ENCODE results near the gene TBC1D10A. TPM values are rescaled to one million over a fixed set of nuclear protein-coding genes. Genes with fewer than 3 reads are reported as not detected.
"Not testable (repeated sequence)": the region's sequence is repeated elsewhere in the genome, so short reads cannot be mapped to it uniquely, and the experiment has no call there.

TBC1D10A gene
- total RNA-seq, 2 experiments from 2014 or later: 28.9 to 29.0 TPM

DNA sequence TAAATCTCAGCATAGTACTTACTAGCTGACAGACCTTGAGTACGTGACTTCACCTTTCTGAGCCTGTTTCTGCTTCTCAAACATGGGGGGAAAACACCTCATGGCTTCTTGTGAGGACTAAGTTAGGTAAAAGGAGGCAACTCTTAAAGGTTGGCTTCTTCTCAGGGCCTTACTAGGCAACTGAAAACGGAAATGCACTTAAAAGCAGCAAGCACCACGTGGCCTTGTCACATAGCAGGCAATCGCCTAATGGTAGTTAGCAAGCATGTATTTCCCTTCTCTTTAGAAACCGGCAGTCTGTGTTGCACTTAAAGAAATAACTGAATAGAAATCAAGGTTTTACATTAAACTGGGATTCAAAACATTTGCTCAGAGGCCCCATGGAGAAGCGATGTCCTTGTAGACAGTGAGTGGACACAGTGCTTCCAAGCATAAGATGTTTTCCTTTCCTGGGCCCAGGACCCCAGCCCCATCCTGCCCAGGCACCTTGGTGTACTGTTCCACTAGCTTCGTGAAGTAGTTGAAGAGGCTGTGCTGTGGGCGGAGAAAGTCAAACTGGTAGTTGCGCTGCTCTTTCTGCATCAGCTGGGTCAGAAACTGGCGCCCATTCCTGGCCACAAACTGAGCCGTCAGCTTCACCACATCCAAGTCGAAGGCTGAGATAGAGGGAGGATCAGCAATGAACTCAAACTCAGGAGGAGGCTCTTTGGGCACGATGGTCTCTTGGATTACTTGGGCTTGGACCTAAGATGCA, 17.9 kb upstream of the TBC1D10A start:
- DNase-seq: peak; percentile 86
- Mint-ChIP-seq H3K4me1 (ENCODE audit: low read depth) (peaks cover 58% of the 10 kb centered on the region), H3K27me3 (no peaks in the 10 kb centered on the region), H3K4me3 (peak overlapping the region; percentile 7), H3K36me3 (peaks cover 73% of the 10 kb centered on the region), H3K27ac (peak overlapping the region; percentile 80), H3K9me3 (no peaks in the 10 kb centered on the region)
- ChIA-PET CTCF (interaction anchor here (1.1 to 2.1 kb wide), 2 partner anchors 43 to 57 kb away, joined by 5 to 10 read pairs; partner anchors contain the start of gene RNF215), POLR2A (interaction anchor here (1.0 to 1.6 kb wide), 6 partner anchors 10 to 247 kb away, joined by 3 to 7 read pairs (median 3); partner anchors contain the start of genes CCDC157, PES1, SF3A1 and TBC1D10A)
- intact Hi-C loops (cut with micrococcal nuclease): loop anchor here (1.0 to 5.0 kb wide), 3 partner anchors 9 to 522 kb away; no protein-coding TSS in a partner anchor

DNA sequence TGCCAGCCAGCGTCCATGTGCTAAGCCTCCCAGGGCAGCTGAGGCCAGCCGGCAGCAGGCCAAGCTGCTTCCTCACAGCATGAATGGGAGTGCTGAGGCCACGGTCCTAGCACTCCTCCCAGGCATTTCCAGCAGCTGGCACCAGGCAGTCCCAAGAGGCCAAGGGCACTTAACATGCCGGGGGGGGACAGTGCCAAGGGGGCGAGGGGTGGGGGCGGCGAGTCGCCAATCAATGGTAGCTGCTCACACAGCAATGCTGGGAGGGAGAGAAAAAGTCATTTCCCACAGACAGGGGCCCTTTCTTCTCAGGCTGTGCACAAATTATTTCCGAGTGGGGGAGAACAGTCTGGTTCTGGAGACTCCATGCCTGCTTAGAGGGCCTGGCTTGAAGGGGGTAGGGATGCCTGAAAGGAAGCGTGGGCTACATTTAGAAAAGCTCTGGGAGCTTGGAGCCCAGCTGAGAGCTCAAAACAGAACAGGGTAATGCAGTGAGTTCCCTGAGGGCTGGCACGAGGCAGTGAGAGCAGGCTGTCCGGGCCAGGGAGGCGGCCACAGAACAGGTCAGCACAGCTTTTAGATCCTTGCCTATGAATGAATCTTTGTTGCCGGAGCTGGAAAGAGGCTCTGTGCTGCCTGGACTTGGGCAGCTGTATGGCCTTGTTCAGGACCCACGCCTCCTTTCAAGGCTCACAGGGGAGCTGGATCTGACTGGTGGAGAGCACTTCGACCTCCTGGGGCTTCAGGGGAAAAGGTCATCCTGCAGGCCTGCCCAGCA, 14.4 kb upstream of the TBC1D10A start:
- peak overlapping the region; percentile 10 for H3K27ac Mint-ChIP-seq

DNA sequence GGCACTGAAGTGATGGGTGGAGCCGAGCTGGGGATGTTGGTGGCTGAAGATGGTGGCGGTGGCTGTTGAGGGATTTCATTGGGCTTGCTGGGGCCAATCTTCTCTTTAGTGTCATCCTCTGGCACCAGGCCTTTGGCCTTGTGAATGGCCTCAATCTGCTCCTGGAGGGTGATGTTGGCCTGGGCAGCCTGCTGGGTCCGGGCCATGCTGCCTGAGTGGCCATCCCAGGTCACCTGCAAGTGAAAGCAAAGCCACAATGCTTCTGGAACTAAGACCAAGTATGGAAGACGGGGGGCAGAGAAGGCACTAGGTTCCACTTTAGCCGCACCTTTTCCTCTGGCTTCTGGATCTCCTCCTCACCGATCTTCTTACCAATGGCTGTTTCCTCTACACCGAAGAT, 12.1 kb upstream of the TBC1D10A start:
- ChIA-PET CTCF (no interaction called here), POLR2A (interaction anchor here (0.7 kb wide), 1 partner anchor 10 kb away, joined by 3 read pairs; no protein-coding TSS in a partner anchor)
- intact Hi-C loops (cut with micrococcal nuclease): no loop called here
- H3K9me3 Mint-ChIP-seq: no peaks in the 10 kb centered on the region
- peaks cover 27% of the 10 kb centered on the region for H3K4me1 Mint-ChIP-seq (ENCODE audit: low read depth)
- peaks cover 89% of the 10 kb centered on the region for H3K36me3 Mint-ChIP-seq
- no peak for DNase-seq
- no peak overlapping the region for H3K27ac Mint-ChIP-seq
- H3K4me3 Mint-ChIP-seq: no peak overlapping the region
- no peaks in the 10 kb centered on the region for H3K27me3 Mint-ChIP-seq

More for the DNA sequence above, 14.4 kb upstream of the TBC1D10A start:
- Mint-ChIP-seq H3K9me3 (no peaks in the 10 kb centered on the region), H3K36me3 (peaks cover 88% of the 10 kb centered on the region), H3K4me3 (no peak overlapping the region), H3K4me1 (ENCODE audit: low read depth) (peaks cover 26% of the 10 kb centered on the region), H3K27me3 (no peaks in the 10 kb centered on the region)
- DNase-seq: no peak
- ChIA-PET POLR2A (interaction anchor here (0.7 to 1.1 kb wide), 2 partner anchors 16 to 44 kb away, joined by 3 read pairs; partner anchors contain the start of genes CCDC157 and SF3A1), CTCF (interaction anchor here (0.9 to 1.4 kb wide), 3 partner anchors 13 to 86 kb away, joined by 3 to 4 read pairs (median 3); no protein-coding TSS in a partner anchor)
- intact Hi-C loops (cut with micrococcal nuclease): no loop called here

DNA sequence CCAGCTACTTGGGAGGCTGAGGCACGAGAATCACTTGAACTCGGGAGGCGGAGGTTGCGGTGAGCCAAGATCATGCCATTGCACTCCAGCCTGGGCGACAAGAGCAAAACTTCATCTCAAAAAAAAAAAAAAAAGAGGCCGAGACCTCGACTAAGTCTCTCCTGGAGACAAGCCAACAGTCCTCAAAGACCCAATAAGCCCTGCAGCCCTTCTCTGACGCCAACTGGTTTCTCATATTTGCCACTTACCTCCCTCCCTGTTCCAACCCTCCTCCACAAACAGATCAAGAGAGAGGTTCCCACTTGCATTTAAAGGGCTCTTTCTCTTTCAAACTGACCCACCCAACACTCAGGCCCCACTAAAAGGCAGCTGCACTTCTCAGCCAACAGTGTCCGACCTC, 11.6 kb upstream of the TBC1D10A start:
- intact Hi-C loops (cut with micrococcal nuclease); H3K9me3 Mint-ChIP-seq; POLR2A ChIA-PET; H3K4me3 Mint-ChIP-seq; CTCF ChIA-PET; DNase-seq; H3K27me3 Mint-ChIP-seq: not testable (repeated sequence)
- H3K36me3 Mint-ChIP-seq: peaks cover 87% of the 10 kb centered on the region
- peaks cover 30% of the 10 kb centered on the region for H3K4me1 Mint-ChIP-seq (ENCODE audit: low read depth)
- H3K27ac Mint-ChIP-seq: peak overlapping the region; percentile 38

DNA sequence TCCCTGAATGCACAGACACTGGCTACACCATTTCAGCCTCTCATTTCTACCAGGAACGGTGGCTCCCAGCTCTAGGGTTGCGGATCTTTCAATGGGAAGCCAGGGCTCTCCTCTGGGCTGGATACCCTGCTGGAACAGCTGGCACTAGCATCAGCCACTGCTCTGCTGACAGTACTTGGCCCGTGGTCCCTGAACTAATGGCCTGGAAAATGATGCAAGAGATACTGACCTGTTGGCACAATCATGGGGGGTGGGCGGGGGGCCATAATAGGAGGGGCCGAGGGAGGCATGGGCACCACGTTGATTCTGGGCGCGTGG, 10.7 kb upstream of the TBC1D10A start:
- CTCF ChIA-PET: interaction anchor here (0.7 kb wide), 1 partner anchor 52 kb away, joined by 3 read pairs; no protein-coding TSS in a partner anchor
- Mint-ChIP-seq H3K9me3 (no peaks in the 10 kb centered on the region), H3K36me3 (peaks cover 89% of the 10 kb centered on the region), H3K4me3 (no peak overlapping the region), H3K27me3 (no peaks in the 10 kb centered on the region), H3K4me1 (ENCODE audit: low read depth) (peaks cover 37% of the 10 kb centered on the region), H3K27ac (peak overlapping the region; percentile 42)
- POLR2A ChIA-PET: no interaction called here
- intact Hi-C loops (cut with micrococcal nuclease): no loop called here
- no peak for DNase-seq

DNA sequence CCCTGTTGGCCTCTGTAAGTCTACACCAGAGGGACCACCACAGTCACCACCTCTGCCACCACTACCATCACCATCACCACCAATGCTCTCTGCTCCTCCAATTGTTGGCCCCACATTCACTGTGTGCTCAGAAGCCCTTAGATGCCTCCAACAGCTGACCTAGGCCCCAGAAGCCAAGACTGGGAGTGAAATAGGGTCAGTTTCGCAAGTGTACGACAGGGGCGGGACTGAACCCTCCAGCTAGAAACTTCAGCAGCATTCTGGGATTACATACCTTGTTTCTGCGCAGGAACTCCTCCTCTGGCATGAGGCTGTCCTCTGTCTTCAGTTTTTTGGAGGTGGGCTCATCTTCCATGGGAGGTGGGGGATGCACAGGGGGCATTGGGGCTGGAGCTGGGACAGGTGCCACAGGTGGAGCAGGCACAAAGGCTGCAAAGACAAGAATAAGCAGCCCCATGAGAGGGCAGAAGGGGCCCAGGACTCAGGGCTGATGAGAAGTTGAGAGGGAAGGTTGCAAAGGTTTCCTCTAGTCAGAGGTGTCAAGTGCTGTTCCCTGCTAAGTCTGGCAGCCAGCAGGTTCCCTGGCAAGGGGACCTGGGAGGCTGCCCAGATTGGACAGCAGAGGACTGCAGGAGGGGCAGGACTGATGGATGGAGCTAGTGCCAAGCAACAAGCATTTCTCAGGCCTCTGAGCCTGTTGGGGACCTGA, 10.2 kb upstream of the TBC1D10A start:
- POLR2A ChIA-PET: no interaction called here

DNA sequence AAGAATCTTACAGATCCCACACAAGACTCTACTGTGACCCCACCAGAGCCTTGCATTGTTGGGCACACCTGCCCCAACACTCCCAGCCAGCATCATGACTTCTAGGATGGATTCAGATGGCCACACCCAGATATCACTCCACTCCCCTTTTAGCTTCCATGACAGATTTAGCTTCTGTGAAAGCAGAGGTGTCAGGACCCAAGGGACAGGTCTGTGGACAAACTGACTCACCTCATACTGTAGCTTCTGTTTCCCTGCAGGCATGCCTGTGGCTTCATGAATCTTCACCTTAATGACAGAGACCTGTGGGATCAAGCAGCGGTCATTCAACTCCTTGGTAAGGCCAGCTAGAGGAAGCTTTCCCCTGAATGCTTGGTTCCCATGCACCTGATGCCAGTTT, 8.5 kb upstream of the TBC1D10A start:
- Mint-ChIP-seq H3K4me3 (no peak overlapping the region), H3K36me3 (peaks cover 81% of the 10 kb centered on the region), H3K9me3 (no peaks in the 10 kb centered on the region), H3K27ac (peak overlapping the region; percentile 83), H3K27me3 (no peaks in the 10 kb centered on the region), H3K4me1 (ENCODE audit: low read depth) (peaks cover 41% of the 10 kb centered on the region)
- peak; percentile 40 for DNase-seq
- CTCF ChIA-PET: interaction anchor here (1.0 to 2.4 kb wide), 4 partner anchors 9 to 52 kb away, joined by 3 to 14 read pairs (median 4); partner anchors contain the start of gene RNF215
- intact Hi-C loops (cut with micrococcal nuclease): loop anchor here (1.0 kb wide), 1 partner anchor 9 kb away; no protein-coding TSS in a partner anchor
- POLR2A ChIA-PET: interaction anchor here (0.6 to 2.0 kb wide), 5 partner anchors 8 to 22 kb away, joined by 3 to 8 read pairs (median 5); partner anchors contain the start of gene TBC1D10A

More for the DNA sequence above, 10.2 kb upstream of the TBC1D10A start:
- H3K36me3 Mint-ChIP-seq: peaks cover 88% of the 10 kb centered on the region
- no peak for DNase-seq
- no peak overlapping the region for H3K4me3 Mint-ChIP-seq
- CTCF ChIA-PET: interaction anchor here (0.7 to 2.4 kb wide), 2 partner anchors 49 to 51 kb away, joined by 3 to 14 read pairs; no protein-coding TSS in a partner anchor
- peak overlapping the region; percentile 54 for H3K27ac Mint-ChIP-seq
- H3K27me3 Mint-ChIP-seq: no peaks in the 10 kb centered on the region
- peaks cover 41% of the 10 kb centered on the region for H3K4me1 Mint-ChIP-seq (ENCODE audit: low read depth)
- no peaks in the 10 kb centered on the region for H3K9me3 Mint-ChIP-seq
- intact Hi-C loops (cut with micrococcal nuclease): no loop called here

DNA sequence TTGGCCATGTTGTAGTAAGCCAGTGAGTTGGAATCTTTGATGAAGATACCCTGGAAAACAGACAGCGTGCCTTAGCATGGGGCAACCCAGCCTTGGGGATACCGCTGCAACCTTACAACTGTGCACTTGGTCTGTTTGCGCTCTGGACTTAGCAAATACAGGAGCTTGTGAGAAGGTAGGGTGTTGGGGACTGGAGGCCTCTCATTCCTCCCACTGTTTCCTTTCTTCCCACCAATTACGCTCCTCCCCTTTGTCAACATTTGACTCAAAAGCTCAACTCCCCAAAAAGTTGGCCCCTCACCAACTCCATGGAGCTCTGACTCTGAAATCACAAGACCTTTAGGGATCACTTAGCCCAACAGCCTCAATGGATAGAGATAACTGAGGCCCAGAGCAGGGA, 7.9 kb upstream of the TBC1D10A start:
- Mint-ChIP-seq H3K4me1 (ENCODE audit: low read depth) (peaks cover 41% of the 10 kb centered on the region), H3K27me3 (no peaks in the 10 kb centered on the region), H3K27ac (peak overlapping the region; percentile 83), H3K4me3 (peak overlapping the region; percentile 16), H3K36me3 (peaks cover 80% of the 10 kb centered on the region), H3K9me3 (no peaks in the 10 kb centered on the region)
- CTCF ChIA-PET: interaction anchor here (1.0 to 2.4 kb wide), 2 partner anchors 47 to 53 kb away, joined by 5 to 14 read pairs; partner anchors contain the start of gene RNF215
- POLR2A ChIA-PET: interaction anchor here (0.7 to 2.0 kb wide), 4 partner anchors 8 to 13 kb away, joined by 3 to 8 read pairs (median 6); partner anchors contain the start of gene TBC1D10A
- peak; percentile 37 for DNase-seq
- intact Hi-C loops (cut with micrococcal nuclease): loop anchor here (1.0 kb wide), 1 partner anchor 10 kb away; no protein-coding TSS in a partner anchor

DNA sequence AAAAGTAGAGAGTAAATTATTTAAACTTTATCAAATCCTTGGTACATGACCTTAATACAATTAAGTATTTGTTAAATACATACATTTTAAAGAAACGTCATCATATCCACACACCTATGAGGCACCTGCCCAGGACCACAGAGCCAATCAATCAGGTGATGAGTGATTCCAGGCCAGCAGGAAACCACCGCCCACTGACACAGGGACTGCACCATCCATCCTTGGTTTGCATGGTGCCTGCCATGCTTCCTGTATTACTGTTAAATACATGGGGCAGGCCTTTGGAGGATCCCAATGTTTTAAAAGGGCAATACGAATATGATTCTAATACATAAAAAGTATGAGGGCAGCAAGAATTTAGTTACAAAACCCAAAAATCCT, 7.0 kb upstream of the TBC1D10A start:
- ChIA-PET CTCF (interaction anchor here (1.1 to 3.9 kb wide), 2 partner anchors 45 to 71 kb away, joined by 4 to 25 read pairs; partner anchors contain the start of gene CASTOR1), POLR2A (interaction anchor here (1.8 kb wide), 1 partner anchor 23 kb away, joined by 8 read pairs; the partner anchor contains the start of genes CCDC157 and SF3A1)
- peak overlapping the region; percentile 83 for H3K27ac Mint-ChIP-seq
- intact Hi-C loops (cut with micrococcal nuclease): loop anchor here (1.0 kb wide), 1 partner anchor 23 kb away; no protein-coding TSS in a partner anchor
- no peak overlapping the region for H3K4me3 Mint-ChIP-seq
- H3K9me3 Mint-ChIP-seq: no peaks in the 10 kb centered on the region
- H3K27me3 Mint-ChIP-seq: no peaks in the 10 kb centered on the region
- H3K4me1 Mint-ChIP-seq (ENCODE audit: low read depth): peaks cover 41% of the 10 kb centered on the region
- DNase-seq: peak; percentile 74
- peaks cover 71% of the 10 kb centered on the region for H3K36me3 Mint-ChIP-seq

DNA sequence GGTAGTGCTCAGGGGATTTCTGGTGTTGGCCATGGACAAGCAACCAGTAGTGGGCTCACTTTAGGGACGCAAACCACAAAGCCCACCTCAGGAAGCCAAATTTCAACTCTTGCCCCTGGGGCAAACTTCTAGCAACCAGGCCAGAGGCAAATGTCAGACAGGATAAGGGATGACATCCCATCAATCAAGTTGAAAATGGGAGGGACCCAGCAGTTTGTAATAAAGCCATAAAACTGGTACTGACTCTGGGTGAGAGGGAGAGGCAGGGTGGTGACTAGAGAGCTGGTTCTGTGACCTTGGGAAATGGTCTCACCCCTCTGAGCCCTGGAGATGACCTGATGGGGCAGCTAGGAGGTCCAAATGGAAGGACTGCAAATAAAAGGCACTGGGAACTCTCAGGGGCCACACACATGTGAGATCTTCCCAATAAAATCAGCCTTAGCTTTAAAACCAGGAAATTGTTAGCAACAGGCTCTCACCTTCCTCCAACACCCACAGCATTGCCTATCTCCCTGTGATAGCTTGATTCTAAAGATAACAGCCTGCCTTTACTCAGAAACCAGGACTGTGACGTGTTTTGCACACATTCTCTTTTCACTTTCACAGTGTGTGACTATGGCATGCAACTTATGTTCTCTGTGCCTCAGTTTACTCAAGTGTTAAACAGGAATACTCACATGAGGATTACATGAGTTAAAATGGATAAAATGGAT, 6.4 kb upstream of the TBC1D10A start:
- intact Hi-C loops (cut with micrococcal nuclease): loop anchor here (1.0 kb wide), 1 partner anchor 23 kb away; no protein-coding TSS in a partner anchor
- no peaks in the 10 kb centered on the region for H3K27me3 Mint-ChIP-seq
- DNase-seq: no peak
- peaks cover 41% of the 10 kb centered on the region for H3K4me1 Mint-ChIP-seq (ENCODE audit: low read depth)
- ChIA-PET CTCF (interaction anchor here (1.1 to 3.9 kb wide), 2 partner anchors 45 to 70 kb away, joined by 4 to 25 read pairs; partner anchors contain the start of gene CASTOR1), POLR2A (interaction anchor here (1.8 kb wide), 1 partner anchor 23 kb away, joined by 8 read pairs; the partner anchor contains the start of genes CCDC157 and SF3A1)
- H3K4me3 Mint-ChIP-seq: no peak overlapping the region
- H3K9me3 Mint-ChIP-seq: no peaks in the 10 kb centered on the region
- peaks cover 67% of the 10 kb centered on the region for H3K36me3 Mint-ChIP-seq
- peak overlapping the region; percentile 83 for H3K27ac Mint-ChIP-seq
